ENCODE measurements around the gene EEF1E1.
"Not testable (repeated sequence)": the region's sequence is repeated elsewhere in the genome, so short reads cannot be mapped to it uniquely, and the experiment has no call there.

EEF1E1 gene

DNA sequence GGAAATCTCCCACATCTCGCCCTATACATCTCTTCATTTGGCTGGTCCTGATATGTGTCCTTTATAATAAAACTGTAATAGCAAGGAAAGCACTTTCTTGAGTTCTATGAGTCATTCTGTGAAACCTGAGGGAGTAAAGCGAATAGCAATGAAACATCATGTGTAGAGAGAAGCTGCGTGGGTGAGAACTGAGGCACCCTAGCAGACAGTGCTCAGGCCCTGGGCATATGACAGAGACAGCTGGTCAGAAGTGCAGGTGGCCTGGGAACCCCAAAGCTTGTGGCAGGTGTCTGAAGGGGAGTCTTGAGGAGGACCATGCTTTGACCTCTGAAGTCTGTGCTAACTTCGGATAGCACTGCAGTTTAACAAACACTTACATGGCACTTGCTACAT lies 36.8 kb downstream of the EEF1E1 start:
- Histone ChIP-seq H3K4me3 (no peak overlapping the region), H3K27ac (no peak overlapping the region)

DNA sequence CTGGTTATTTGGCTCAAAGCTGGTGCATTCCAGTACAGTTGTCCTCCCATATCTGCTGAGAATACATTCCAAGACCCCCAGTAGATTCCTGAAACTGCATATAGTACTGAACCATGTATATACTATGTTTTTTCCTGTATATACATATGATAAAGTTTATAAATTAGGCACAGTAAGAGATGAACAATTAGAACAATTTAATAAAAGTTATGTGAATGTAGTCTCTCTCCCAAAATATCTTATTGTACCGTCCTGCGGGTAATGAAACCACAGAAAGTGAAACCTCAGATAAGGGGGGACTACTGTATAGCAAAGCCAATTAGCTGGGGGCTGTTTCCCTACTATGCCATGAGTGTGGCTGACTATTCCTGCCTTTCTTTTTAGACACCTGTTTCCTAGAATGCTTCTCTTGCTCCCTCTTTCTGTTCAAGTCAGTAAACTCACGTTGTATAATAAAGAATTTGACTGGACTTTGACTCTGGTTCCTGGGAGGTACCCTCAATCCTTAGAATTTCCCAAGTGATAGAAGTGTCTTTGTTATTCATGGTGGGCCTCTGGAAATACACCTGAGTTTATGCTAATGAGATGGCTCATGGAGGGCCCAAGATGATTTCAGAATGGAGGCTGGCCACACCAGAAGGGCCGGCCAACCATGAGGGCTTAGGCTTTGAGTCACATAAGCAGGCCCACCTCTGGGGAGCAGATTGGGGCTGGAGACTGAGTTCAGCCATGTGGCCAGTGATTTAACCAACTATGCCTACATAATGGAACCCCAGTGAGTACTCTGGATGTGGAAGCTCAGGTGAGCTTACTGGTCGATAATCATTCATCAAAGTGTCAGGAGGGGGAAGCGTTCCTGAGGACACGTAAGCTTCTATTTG lies 37.5 kb downstream of the EEF1E1 start:
- peak overlapping the region in 19 of 21 experiments; percentile 39 to 95 (median 90) for H3K27ac ChIP-seq
- H3K4me3 ChIP-seq, result peak overlapping the region in 6 of 7 experiments; percentile 6 to 97 (median 88)

DNA sequence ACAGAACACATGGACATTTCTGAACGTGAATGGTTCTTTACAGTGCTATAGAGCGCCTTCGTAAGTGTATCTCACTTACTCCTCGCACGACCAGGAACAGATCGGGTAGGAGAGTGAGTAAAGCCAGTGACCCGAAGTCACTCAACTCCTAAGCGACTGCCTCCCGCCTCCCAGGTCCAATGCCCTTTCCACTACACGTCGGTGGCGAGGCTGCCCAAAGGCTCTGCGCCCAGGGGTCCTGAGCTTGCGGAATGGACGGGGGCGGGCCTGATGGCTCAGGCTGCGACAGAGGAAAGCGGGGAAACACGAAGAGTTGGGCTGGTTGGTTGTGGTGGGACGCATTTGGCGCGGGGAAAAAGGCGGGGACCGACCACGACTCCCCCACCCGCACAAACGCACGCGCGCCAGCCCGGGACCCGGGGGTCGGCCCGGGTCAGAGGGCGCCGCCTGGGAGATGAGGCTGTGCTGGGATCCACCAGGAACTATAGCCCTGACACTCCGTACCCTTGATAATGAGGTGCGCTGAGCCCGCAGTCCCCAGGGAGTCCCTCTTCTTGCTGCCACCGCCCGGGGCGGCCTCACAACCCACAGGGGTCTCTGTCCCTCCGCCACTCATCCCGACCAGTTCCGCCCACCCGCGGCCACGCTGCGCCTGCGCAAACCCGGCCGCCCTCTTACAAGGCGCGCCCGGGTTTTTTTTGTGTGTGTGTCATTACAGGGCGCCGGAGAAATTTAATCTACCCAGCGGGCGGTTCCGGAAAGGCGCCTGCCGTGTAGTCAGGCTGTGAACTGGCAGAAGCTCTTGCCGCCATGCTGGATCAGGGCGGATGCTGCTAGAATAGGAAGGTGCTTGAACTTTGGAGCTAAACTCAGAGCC lies 38.3 kb downstream of the EEF1E1 start, which contains the start of gene BLOC1S5:
BLOC1S5 (minus strand) TSS at position 629 of the 877 bp plus-strand sequence; CDS start at position 616, 13 bp downstream.
- Histone ChIP-seq H3K4me3 (peak within 1 kb of the TSS; percentile 71 to 97 (median 85)), H3K27ac (peak within 1 kb of the TSS; percentile 68 to 98 (median 90))

DNA sequence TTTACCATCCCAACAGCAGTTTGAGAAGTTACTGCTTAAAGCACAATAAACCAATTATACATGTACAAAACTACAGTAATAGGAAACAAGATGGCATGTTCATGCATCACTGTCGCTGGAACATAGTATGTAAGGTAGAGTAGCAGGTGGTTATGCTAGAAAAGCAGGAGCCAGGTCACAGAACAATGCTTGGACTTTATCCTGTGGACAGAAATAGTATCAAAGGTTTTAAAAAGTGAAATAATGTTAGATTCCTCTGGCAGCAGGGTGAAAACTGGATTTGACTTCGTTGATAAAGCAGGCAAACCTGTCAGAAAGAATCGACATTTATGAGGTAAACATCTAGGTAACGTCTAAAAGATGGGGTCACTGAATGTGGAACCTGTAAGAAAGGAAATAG lies 40.6 kb downstream of the EEF1E1 start:
- Histone ChIP-seq H3K4me3 (no peak overlapping the region), H3K27ac (no peak overlapping the region)

DNA sequence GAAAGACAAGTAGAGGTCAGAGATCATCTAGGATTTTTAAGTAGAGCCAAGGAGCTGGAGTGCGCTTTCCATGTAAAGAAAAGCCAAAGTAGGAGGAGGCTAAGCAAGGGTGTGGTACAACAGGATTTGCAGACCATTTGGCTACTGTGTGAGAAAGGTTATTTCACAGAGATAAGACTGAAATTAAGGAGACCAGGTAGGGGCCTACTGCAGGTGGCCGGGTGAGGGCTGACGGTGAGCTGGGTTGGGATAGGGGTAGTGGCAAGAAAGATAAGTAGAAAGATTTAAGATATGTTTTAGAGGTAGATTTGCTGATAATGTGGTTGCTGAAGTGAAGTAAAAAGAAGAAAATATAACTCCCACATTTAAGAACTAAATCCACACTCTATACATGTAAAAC lies 42.0 kb downstream of the EEF1E1 start:
- no peak overlapping the region for H3K27ac ChIP-seq
- H3K4me3 ChIP-seq, result no peak overlapping the region

DNA sequence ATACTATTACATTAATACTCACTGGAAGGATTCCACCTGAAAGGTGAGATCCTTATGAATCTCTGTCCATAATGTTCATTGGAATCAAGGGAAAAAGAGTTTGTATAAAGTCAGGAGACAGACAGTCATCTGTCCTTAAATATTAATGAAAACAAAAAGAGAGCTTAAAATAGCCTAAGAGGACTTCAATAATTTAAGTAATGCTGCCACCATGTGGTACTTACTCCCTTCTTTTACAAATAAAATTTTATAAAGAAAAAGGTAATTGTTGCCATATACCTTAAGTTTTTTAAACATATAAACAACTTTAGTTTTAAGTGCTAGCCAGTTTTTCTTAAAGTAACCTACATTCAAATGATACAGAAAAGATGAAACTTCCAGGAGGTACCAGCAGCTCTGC lies 43.2 kb downstream of the EEF1E1 start:
- H3K27ac ChIP-seq, result no peak overlapping the region
- no peak overlapping the region for H3K4me3 ChIP-seq

DNA sequence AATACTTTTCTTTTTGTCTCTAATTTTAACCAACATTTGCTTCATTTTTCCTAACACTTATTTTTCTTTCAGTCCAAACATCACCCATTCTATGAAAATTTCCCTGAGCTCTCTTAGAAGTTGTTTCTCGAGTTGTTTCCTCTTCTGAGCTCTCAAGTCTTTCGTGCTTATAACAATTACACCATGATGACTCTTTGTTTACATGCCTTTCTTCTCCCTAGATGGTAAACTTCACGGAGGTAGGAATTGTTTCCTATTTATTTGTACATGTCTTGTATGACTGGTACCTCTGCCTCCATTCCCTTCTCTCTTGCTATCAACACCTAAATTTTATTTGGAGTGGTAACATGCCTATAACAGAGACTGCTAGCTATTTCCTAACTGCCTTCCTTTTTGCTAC lies 44.6 kb downstream of the EEF1E1 start:
- Histone ChIP-seq H3K4me3 (no peak overlapping the region), H3K27ac (no peak overlapping the region)

DNA sequence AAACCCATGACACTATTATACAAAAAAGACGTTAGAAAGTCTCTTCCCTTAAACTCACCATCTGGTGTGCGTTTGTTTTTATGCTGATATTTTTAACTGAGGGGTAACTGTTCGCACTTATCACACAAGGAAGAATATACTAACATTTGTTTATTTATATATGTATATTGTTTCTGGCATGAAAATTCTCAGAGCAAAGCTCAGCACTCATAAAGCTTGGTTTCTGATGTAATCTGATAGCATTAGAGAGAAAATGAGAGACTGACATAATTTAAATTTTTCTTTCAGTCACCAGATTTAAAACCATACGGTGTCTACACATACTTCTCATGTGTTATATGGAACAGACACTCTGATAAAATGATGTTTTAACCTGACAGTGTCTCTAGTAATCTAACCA lies 45.1 kb downstream of the EEF1E1 start:
- Histone ChIP-seq H3K4me3 (no peak overlapping the region), H3K27ac (no peak overlapping the region)

DNA sequence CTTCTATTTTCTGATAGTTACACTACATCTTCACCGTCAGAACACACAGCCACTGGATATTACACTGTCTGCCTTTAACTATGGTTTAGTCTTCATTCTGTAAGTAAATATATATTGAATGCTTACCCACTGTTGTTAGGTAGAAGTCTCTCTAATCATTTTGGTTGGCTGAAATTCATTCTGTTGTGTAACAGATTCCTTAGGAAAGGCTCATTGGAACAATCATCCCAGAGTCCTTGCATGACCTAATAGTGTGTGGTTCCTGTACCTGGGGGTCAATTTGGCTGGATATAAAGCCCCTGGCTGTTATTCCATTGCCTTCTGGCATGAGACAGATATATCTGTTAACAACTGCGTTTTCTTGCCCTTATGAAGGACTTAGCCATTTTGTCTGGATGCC lies 48.1 kb downstream of the EEF1E1 start:
- H3K27ac ChIP-seq, result no peak overlapping the region
- no peak overlapping the region for H3K4me3 ChIP-seq

DNA sequence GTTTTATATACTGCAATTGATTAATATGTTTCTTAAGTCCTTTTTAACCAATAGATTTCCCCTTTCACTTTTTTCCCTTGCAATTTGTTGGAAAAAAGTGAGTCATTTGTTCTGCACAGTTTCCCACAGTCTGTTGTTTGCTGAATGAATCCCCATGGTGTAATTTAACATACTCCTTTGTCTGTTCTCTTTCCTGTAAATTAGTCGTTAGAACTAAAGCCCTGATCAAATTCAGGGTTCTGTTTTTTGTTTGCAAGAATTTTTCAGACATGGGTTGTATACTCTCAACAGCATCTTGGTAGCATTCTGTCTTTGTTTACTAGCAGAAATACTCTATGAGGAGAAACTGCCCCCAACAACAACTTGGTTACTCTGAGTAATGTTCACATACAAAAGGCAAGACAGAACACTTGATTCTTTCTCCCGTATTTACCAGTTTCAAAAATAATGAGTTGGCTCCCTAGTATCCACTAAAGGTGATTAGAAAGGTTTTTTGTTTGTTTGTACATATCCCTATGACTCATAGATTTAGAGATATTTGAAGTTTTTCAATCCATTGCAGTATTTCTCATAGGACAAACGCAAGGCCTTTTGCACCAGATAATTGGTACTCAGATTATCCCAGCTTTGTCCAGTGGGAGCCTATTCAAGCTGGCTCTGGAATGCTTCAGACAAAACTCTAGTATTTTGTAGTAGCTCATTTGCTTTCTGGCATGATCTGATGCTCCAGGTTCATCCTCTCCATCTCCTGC lies 54.6 kb downstream of the EEF1E1 start:
- H3K4me3 ChIP-seq, result no peak overlapping the region
- H3K27ac ChIP-seq, result peak overlapping the region in 7 of 21 experiments; percentile 11 to 56 (median 43)

DNA sequence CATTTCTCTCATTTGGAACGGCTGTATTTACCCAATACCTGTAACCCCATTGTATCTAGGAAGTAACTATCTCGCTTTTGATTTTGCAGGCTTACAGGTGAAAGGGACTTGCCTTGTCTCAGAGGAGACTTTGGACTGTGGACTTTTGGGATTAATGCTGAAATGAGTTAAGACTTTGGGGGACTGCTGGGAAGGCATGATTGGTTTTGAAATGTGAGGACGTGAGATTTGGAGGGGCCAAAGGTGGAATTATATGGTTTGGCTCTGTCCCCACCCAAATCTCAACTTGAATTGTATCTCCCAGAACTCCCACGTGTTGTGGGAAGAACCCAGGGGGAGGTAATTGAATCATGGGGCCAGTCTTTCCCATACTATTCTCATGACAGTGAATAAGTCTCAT lies 56.6 kb downstream of the EEF1E1 start:
- not testable (repeated sequence) for H3K4me3 ChIP-seq, H3K27ac ChIP-seq

DNA sequence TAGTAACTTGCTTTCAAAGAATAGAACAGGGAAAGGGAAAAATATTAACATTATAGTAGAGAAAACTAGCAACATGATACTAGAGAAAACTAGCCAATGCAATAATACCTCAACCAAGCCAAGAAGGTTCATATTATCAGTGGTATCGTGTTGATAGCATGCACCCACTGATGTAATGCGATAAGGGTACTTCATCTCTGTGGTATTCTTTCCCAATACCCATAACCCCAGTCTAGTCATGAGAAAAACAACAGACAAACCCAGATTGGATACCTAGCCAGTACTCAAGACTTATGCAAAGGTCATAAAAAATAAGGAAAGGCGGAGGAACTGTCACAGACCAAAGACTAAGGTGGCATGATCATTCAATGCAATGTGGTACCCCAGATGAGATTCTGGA lies 59.1 kb downstream of the EEF1E1 start:
- Histone ChIP-seq H3K27ac (peak overlapping the region in 1 of 21 experiments; percentile 25), H3K4me3 (no peak overlapping the region)

DNA sequence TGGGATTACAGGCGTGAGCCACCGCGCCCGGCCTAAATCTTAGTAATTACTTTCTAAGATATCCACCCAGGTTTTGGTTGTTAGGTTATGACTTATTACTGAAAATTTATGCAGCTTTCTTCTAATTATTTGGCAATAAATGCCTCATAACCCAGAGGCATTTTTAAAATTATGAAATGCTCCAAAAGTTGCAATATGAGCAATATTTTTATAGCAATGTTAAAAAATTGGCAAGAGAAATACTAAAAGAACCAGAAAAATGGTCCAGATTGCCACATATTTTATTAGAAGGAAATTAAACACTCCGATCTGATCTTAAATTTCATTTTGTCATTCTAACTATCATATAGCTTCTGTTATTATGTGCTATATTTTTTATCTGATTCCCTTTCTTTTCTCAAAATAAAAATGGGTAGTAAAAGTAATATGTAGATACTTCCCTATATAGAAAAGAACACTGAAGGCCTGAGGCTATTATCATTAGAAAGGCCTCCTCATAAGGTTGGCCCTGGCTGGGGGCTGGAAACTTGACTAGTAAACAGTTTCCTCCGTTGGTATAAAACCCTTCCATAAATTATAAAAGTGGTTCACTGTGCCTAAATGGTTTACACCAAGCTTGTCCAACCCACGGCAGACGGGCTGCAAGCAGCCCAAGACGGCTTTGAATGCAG lies 60.3 kb downstream of the EEF1E1 start:
- Histone ChIP-seq H3K27ac (peak overlapping the region in 1 of 21 experiments; percentile 9), H3K4me3 (no peak overlapping the region)

DNA sequence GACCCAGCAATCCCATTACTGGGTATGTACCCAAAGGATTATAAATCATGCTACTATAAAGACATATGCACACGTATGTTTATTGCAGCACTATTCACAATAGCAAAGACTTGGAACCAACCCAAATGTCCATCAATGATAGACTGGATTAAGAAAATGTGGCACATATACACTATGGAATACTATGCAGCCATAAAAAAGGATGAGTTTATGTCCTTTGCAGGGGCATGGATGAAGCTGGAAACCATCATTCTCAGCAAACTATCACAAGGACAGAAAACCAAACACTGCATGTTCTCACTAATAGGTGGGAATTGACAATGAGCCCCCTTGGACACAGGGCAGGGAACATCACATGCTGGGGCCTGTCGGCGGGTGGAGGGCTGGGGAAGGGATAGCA lies 68.2 kb downstream of the EEF1E1 start:
- not testable (repeated sequence) for H3K4me3 ChIP-seq, H3K27ac ChIP-seq

DNA sequence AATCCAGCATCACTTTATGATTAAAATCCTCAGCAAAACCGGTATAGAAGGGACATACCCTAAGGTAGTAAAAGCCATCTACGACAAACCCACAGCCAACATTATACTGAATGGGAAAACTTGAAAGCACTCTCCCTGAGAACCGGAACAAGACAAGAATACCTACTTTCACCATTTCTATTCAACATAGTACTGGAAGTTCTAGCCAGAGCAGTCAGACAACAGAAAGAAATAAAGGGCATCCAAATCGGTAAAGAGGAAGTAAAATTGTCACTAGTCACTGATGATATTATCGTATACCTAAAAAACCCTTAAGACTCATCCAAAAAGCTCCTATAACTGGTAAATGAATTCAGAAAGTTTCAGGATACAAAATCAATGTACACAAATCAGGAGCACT lies 71.4 kb downstream of the EEF1E1 start:
- no peak overlapping the region for H3K27ac ChIP-seq
- no peak overlapping the region for H3K4me3 ChIP-seq
